Osteocyte (in vitro differentiated cells): ENCODE measurements around the gene FAHD1. TPM values are rescaled to one million over a fixed set of nuclear protein-coding genes. Genes with fewer than 3 reads are reported as not detected.

Source experiments
- DNase-seq: peaks from one replicate; pipeline ENCODE4 v3.0.0; 2021; ENCODE audit warnings: mixed read lengths; ENCODE audit not compliant: unreplicated experiment; ENCODE audit errors: extremely low spot score
- H3K27ac Mint-ChIP-seq: one replicate; pipeline ENCODE4 v1.8.0; 2021; ENCODE audit warnings: mild to moderate bottlenecking, mixed read lengths; ENCODE audit not compliant: unreplicated experiment
- H3K27me3 Mint-ChIP-seq: one replicate; pipeline ENCODE4 v1.8.0; 2021; ENCODE audit warnings: mixed read lengths; ENCODE audit not compliant: unreplicated experiment
- H3K36me3 Mint-ChIP-seq: one replicate; pipeline ENCODE4 v1.8.0; 2021; ENCODE audit warnings: mixed read lengths; ENCODE audit not compliant: unreplicated experiment
- H3K4me1 Mint-ChIP-seq: one replicate; pipeline ENCODE4 v1.8.0; 2021; ENCODE audit warnings: mixed read lengths; ENCODE audit not compliant: unreplicated experiment
- H3K4me3 Mint-ChIP-seq: one replicate; pipeline ENCODE4 v1.8.0; 2021; ENCODE audit warnings: mild to moderate bottlenecking, moderate library complexity, mixed read lengths; ENCODE audit not compliant: unreplicated experiment
- H3K9me3 Mint-ChIP-seq: one replicate; pipeline ENCODE4 v1.8.0; 2021; ENCODE audit warnings: mixed read lengths; ENCODE audit not compliant: unreplicated experiment
- total RNA-seq: library from RNA; stranded (reverse); gene quantifications from 2 replicates; pipeline ENCODE4 v1.2.1, GENCODE V29; 2021
- TF ChIP-seq, protein P1 (sequence below): fragments of 200-600 bp; sonication (generic); IDR thresholded peaks from 2 replicates; pipeline ENCODE4 v1.5.0; 2021; ENCODE audit warnings: antibody characterized with exemption, mild to moderate bottlenecking, moderate library complexity

The FAHD1 gene
- total RNA-seq, 1 donor from 2014 or later = 25.9 TPM

DNA sequence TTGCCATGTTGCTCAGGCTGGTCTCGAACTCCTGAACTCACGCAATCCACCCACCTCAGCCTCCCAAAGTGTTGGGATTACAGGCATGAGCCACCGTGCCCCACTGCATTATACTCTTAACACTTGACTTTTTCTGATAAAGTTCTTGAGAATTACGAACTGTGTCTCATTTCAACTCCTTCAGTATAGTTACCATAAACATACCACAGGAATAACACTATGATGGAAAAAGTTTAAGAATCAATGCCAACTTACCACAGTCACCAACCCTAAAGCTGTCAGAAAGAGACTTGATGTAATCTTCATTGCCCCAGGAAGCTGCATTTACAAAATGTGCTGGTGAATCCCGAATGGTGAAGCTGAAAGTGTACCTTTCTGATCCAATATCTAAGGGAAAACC lies 34.7 kb downstream of the FAHD1 start:
- no peak for DNase-seq
- TF ChIP-seq, protein P1, sequence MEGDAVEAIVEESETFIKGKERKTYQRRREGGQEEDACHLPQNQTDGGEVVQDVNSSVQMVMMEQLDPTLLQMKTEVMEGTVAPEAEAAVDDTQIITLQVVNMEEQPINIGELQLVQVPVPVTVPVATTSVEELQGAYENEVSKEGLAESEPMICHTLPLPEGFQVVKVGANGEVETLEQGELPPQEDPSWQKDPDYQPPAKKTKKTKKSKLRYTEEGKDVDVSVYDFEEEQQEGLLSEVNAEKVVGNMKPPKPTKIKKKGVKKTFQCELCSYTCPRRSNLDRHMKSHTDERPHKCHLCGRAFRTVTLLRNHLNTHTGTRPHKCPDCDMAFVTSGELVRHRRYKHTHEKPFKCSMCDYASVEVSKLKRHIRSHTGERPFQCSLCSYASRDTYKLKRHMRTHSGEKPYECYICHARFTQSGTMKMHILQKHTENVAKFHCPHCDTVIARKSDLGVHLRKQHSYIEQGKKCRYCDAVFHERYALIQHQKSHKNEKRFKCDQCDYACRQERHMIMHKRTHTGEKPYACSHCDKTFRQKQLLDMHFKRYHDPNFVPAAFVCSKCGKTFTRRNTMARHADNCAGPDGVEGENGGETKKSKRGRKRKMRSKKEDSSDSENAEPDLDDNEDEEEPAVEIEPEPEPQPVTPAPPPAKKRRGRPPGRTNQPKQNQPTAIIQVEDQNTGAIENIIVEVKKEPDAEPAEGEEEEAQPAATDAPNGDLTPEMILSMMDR = no peak
- H3K27me3 Mint-ChIP-seq = peaks cover 7% of the 10 kb centered on the region
- peaks cover 3% of the 10 kb centered on the region for H3K36me3 Mint-ChIP-seq
- no peak overlapping the region for H3K4me3 Mint-ChIP-seq
- H3K9me3 Mint-ChIP-seq = no peaks in the 10 kb centered on the region
- H3K4me1 Mint-ChIP-seq = peaks cover 34% of the 10 kb centered on the region
- no peak overlapping the region for H3K27ac Mint-ChIP-seq

DNA sequence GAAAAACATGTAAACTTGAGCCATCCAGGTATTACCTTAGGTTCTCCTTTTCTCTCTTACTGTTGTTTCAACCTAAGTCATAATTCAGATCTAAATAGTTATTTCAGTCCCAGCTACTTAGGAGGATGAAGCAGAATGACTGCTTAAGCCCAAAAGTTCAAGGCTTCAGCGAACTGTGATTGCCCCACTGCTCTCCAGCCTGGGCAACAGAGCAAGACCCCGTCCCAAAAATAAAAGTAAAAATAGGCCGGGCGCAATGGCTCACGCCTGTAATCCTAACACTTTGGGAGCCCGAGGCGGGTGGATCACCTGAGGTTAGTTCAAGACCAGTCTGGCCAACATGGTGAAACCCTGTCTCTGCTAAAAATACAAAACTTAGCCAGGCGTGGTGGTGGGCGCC lies 35.4 kb downstream of the FAHD1 start:
- H3K27me3 Mint-ChIP-seq = peaks cover 4% of the 10 kb centered on the region
- H3K4me3 Mint-ChIP-seq = no peak overlapping the region
- peaks cover 3% of the 10 kb centered on the region for H3K36me3 Mint-ChIP-seq
- H3K4me1 Mint-ChIP-seq = peaks cover 27% of the 10 kb centered on the region
- no peak overlapping the region for H3K27ac Mint-ChIP-seq
- DNase-seq = peak; percentile 59
- no peaks in the 10 kb centered on the region for H3K9me3 Mint-ChIP-seq
- TF ChIP-seq, protein P1 = no peak

DNA sequence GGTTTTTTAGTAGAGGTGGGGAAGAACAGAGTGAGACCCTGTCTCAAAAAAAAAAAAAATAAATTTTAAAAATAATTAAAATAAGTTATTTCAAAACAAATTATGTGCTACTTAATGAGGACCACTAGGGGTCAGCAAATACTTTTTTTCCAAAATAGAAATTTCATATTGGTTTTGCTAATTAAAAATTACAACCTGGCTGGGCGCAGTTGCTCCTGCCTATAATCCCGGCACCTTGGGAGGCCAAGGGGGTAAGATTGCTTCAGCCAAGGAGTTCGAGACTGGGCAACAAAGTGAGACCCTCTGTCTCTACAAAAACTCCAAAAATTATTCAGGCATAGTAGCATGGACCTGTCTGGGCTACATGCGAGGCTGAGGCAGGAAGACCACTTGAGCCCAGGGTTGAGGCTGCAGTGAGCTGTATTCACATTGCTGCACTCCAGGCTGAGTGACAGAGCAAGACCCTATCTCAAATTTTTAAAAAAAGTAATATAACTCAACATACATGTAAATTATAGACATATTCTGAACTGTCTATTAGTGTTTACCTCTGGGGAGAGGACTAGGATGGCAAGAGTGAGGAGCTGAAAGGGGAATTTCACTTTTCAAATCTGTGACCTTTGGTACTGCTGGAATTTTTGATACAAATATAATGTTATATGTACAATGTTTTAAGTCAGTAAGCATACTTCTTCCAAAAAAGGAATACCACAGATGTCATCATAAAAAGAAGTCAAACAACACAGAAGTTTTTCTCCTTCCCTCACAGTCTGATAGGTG lies 36.9 kb downstream of the FAHD1 start:
- H3K4me1 Mint-ChIP-seq = peaks cover 12% of the 10 kb centered on the region
- peaks cover 4% of the 10 kb centered on the region for H3K27me3 Mint-ChIP-seq
- H3K4me3 Mint-ChIP-seq = no peak overlapping the region
- no peaks in the 10 kb centered on the region for H3K9me3 Mint-ChIP-seq
- H3K36me3 Mint-ChIP-seq = peaks cover 3% of the 10 kb centered on the region
- no peak overlapping the region for H3K27ac Mint-ChIP-seq
- peak; percentile 32 for DNase-seq
- TF ChIP-seq, protein P1 = peak; percentile 68

- peaks cover under 1% of the 10 kb centered on the region for H3K36me3 Mint-ChIP-seq
- H3K27me3 Mint-ChIP-seq = peaks cover under 1% of the 10 kb centered on the region
- no peak overlapping the region for H3K27ac Mint-ChIP-seq
- peak; percentile 27 for DNase-seq
- H3K9me3 Mint-ChIP-seq = no peaks in the 10 kb centered on the region
- no peak overlapping the region for H3K4me3 Mint-ChIP-seq
- peaks cover 10% of the 10 kb centered on the region for H3K4me1 Mint-ChIP-seq
- TF ChIP-seq, protein P1 = no peak
Measured at GRCh38 chr16:1865902-1866690, 39.1 kb downstream of the FAHD1 start.
